DMS53 treated with DMSO at 0.1 percent for 48 hours (cell line): Measurements from ENCODE around the gene TWF2.
A peak's percentile ranks its signal among the peaks of the same experiment; 100 is the strongest.
"Not testable (repeated sequence)": the region's sequence is repeated elsewhere in the genome, so short reads cannot be mapped to it uniquely, and the experiment has no call there.

Source experiments
- DNase-seq: peaks from one replicate; lab custom pipeline; 2025; ENCODE audit not compliant: unreplicated experiment; lab: John Stamatoyannopoulos, UW

Gene TWF2

GRCh38 chr3:52238761-52239701 is at the start of gene TWF2:
Gene TWF2 (minus strand): TSS chr3:52239158. CDS start chr3:52239016, 142 bp downstream.
- DNase-seq: no peak

- no peak for DNase-seq
These were observed 49.7 kb upstream of the TWF2 start for GRCh38 chr3:52288674-52289073.

GRCh38 chr3:52286777-52287110 is 47.8 kb upstream of the TWF2 start:
- no peak for DNase-seq

- DNase-seq: not testable (repeated sequence)
These were observed 45.1 kb upstream of the TWF2 start for GRCh38 chr3:52284051-52284450.

- DNase-seq: no peak
These were observed 44.3 kb upstream of the TWF2 start for GRCh38 chr3:52283306-52283705.

- no peak for DNase-seq
These were observed 43.2 kb upstream of the TWF2 start for GRCh38 chr3:52281981-52282801.

GRCh38 chr3:52280050-52280461 is 41.1 kb upstream of the TWF2 start:
- no peak for DNase-seq

- no peak for DNase-seq
These were observed 40.6 kb upstream of the TWF2 start for GRCh38 chr3:52279596-52279995.

GRCh38 chr3:52278510-52279069 is 39.6 kb upstream of the TWF2 start, which contains the start of gene WDR82:
Gene WDR82 (minus strand): TSS chr3:52278649. CDS start chr3:52278361, 288 bp downstream.
- DNase-seq: peak; percentile 35

- no peak for DNase-seq
These were observed 39.1 kb upstream of the TWF2 start for GRCh38 chr3:52277972-52278509.

- DNase-seq: no peak
These were observed 38.4 kb upstream of the TWF2 start for GRCh38 chr3:52277071-52277964.

- not testable (repeated sequence) for DNase-seq
These were observed 35.8 kb upstream of the TWF2 start for GRCh38 chr3:52274781-52275180.

GRCh38 chr3:52272831-52273230 is 33.9 kb upstream of the TWF2 start:
- no peak for DNase-seq

- DNase-seq: not testable (repeated sequence)
These were observed 33.2 kb upstream of the TWF2 start for GRCh38 chr3:52272172-52272571.

GRCh38 chr3:52270252-52270754 is 31.3 kb upstream of the TWF2 start:
- DNase-seq: no peak

GRCh38 chr3:52269776-52270175 is 30.8 kb upstream of the TWF2 start:
- no peak for DNase-seq

- DNase-seq: no peak
These were observed 29.1 kb upstream of the TWF2 start for GRCh38 chr3:52268036-52268435.

- no peak for DNase-seq
These were observed 26.4 kb upstream of the TWF2 start for GRCh38 chr3:52265387-52265786.

- DNase-seq: no peak
These were observed 23.5 kb upstream of the TWF2 start for GRCh38 chr3:52262447-52262846.

GRCh38 chr3:52259448-52259847 is 20.5 kb upstream of the TWF2 start:
- no peak for DNase-seq
